Common myeloid progenitor, CD34-positive (primary cell): ENCODE data around the gene TRMT61A.

Experiments used
- CTCF ChIA-PET: fragments of 350-600 bp; sonication (Branson Sonifier 250); formaldehyde crosslinking; loops from one replicate; lab custom pipeline; 2021; ENCODE audit warnings: antibody characterized with exemption; lab: Charles Lee
- POLR2A ChIA-PET: fragments of 350-600 bp; sonication (Branson Sonifier 250); formaldehyde crosslinking; loops from one replicate; lab custom pipeline; 2021; ENCODE audit warnings: antibody characterized with exemption; lab: Charles Lee
- DNase-seq, 3 donors: peaks; one replicate each; pipeline versions ENCODE4 v3.0.0 to v3.0.0-alpha.2; 2013
- H3K27ac ChIP-seq, 2 experiments: 1 replicate in 1 of 2; 2 replicates in 1 of 2; pipeline ENCODE4 v1.7.0; 2013; ENCODE audit warnings: inconsistent platforms in 2 of 2, low read length in 2 of 2, mild to moderate bottlenecking in 2 of 2, low read depth in 1 of 2, moderate library complexity in 1 of 2; ENCODE audit not compliant: severe bottlenecking in 2 of 2, insufficient read depth in 1 of 2, poor library complexity in 1 of 2
- H3K27me3 ChIP-seq, 5 experiments: replicated peaks in 2 of 5; 1 replicate in 3 of 5; 2 replicates in 2 of 5; pipeline versions ENCODE4 v1.6.1 to v1.7.0; 2013; ENCODE audit warnings: low read length in 4 of 5, mild to moderate bottlenecking in 2 of 5, moderate library complexity in 2 of 5, inconsistent platforms in 1 of 5; ENCODE audit not compliant: insufficient read depth in 5 of 5, control insufficient read depth in 4 of 5
- H3K36me3 ChIP-seq, 4 experiments: 1 replicate in 2 of 4; 2 replicates in 2 of 4; pipeline versions ENCODE4 v1.6.1 to v1.7.0; 2013; ENCODE audit warnings: low read length in 3 of 4, control low read depth in 1 of 4, mild to moderate bottlenecking in 1 of 4; ENCODE audit not compliant: control insufficient read depth in 4 of 4, insufficient read depth in 4 of 4
- H3K4me1 ChIP-seq, 4 experiments: 1 replicate in 3 of 4; 2 replicates in 1 of 4; pipeline versions ENCODE4 v1.6.1 to v1.7.1; 2013; ENCODE audit warnings: low read length in 3 of 4, mild to moderate bottlenecking in 3 of 4, control low read depth in 1 of 4, inconsistent platforms in 1 of 4, moderate library complexity in 1 of 4; ENCODE audit not compliant: control insufficient read depth in 4 of 4, insufficient read depth in 4 of 4; ENCODE audit errors: control extremely low read depth in 1 of 4
- H3K4me3 ChIP-seq, 7 experiments: 1 replicate in 4 of 7; 2 replicates in 3 of 7; pipeline versions ENCODE4 v1.5.1 to v1.7.0; 2013; ENCODE audit warnings: mild to moderate bottlenecking in 7 of 7, low read length in 6 of 7, moderate library complexity in 6 of 7, inconsistent platforms in 2 of 7, low read depth in 2 of 7, control low read depth in 1 of 7; ENCODE audit not compliant: insufficient read depth in 4 of 7, control insufficient read depth in 1 of 7; ENCODE audit errors: extremely low read depth in 1 of 7
- H3K9me3 ChIP-seq, 5 experiments: 1 replicate in 4 of 5; 2 replicates in 1 of 5; pipeline versions ENCODE4 v1.6.1 to v1.7.1; 2013; ENCODE audit warnings: low read length in 4 of 5, mild to moderate bottlenecking in 2 of 5, inconsistent platforms in 1 of 5, low read depth in 1 of 5, moderate library complexity in 1 of 5; ENCODE audit not compliant: control insufficient read depth in 4 of 5, insufficient read depth in 2 of 5; ENCODE audit errors: control extremely low read depth in 1 of 5
- WGBS: methylation state at CpG from one replicate; pipeline ENCODE4 v1.1.5; 2013; ENCODE audit not compliant: insufficient coverage; 5-methylcytosine and 5-hydroxymethylcytosine counted together

TRMT61A gene

GRCh38 chr14:103518422-103519042 lies 10.5 kb upstream of the TRMT61A start:
- no peaks in the 10 kb centered on the region for H3K9me3 ChIP-seq
- H3K27me3 ChIP-seq, result peaks cover 0 to 22% (median 3%) of the 10 kb centered on the region in 5 experiments
- H3K27ac ChIP-seq, result no peak overlapping the region
- CTCF ChIA-PET, result interaction anchor here (1.1 to 11.1 kb wide), 11 partner anchors 10 to 43 kb away, joined by 3 to 147 read pairs (median 6); partner anchors contain the start of gene TRMT61A
- H3K4me1 ChIP-seq, result peaks cover 0 to 50% (median 50%) of the 10 kb centered on the region in 4 experiments
- no peaks in the 10 kb centered on the region for H3K36me3 ChIP-seq
- POLR2A ChIA-PET, result no interaction called here
- DNase-seq, result peak in 2 of 3 donors; percentile 51 to 55
- H3K4me3 ChIP-seq, result peak overlapping the region in 2 of 7 experiments; percentile 24 to 50
- WGBS, result 24% methylated on average over 5 of the region's 9 CpGs

GRCh38 chr14:103519043-103519836 lies 9.8 kb upstream of the TRMT61A start:
- POLR2A ChIA-PET, result no interaction called here
- Histone ChIP-seq H3K4me1 (peaks cover 0 to 52% (median 50%) of the 10 kb centered on the region in 4 experiments), H3K27ac (no peak overlapping the region), H3K4me3 (peak overlapping the region in 2 of 7 experiments; percentile 24 to 50), H3K27me3 (peaks cover 0 to 29% (median 6%) of the 10 kb centered on the region in 5 experiments), H3K9me3 (peaks cover 0 to 4% (median 0%) of the 10 kb centered on the region in 5 experiments), H3K36me3 (no peaks in the 10 kb centered on the region)
- CTCF ChIA-PET, result interaction anchor here (0.9 to 11.1 kb wide), 12 partner anchors 10 to 42 kb away, joined by 3 to 147 read pairs (median 6); partner anchors contain the start of gene TRMT61A
- 61% methylated on average over 6 of the region's 13 CpGs for WGBS
- peak in 2 of 3 donors; percentile 45 to 58 for DNase-seq

- Histone ChIP-seq H3K9me3 (peaks cover 0 to 4% (median 0%) of the 10 kb centered on the region in 5 experiments), H3K4me1 (peaks cover 0 to 57% (median 52%) of the 10 kb centered on the region in 4 experiments), H3K27ac (no peak overlapping the region), H3K36me3 (no peaks in the 10 kb centered on the region), H3K4me3 (peak overlapping the region in 1 of 7 experiments; percentile 73), H3K27me3 (peaks cover 0 to 30% (median 6%) of the 10 kb centered on the region in 5 experiments)
- ChIA-PET POLR2A (no interaction called here), CTCF (interaction anchor here (0.9 to 11.1 kb wide), 5 partner anchors 10 to 26 kb away, joined by 3 to 147 read pairs (median 46); partner anchors contain the start of gene TRMT61A)
- WGBS, result 85% methylated on average over 14 of the region's 22 CpGs
- no peak for DNase-seq
Measured at GRCh38 chr14:103519837-103520212, 9.2 kb upstream of the TRMT61A start.

- POLR2A ChIA-PET, result interaction anchor here (2.1 kb wide), 1 partner anchor 42 kb away, joined by 7 read pairs; no protein-coding TSS in a partner anchor
- Histone ChIP-seq H3K4me3 (peak overlapping the region in 3 of 7 experiments; percentile 66 to 74 (median 73)), H3K27me3 (peaks cover 0 to 30% (median 6%) of the 10 kb centered on the region in 5 experiments), H3K4me1 (peaks cover 0 to 57% (median 52%) of the 10 kb centered on the region in 4 experiments), H3K36me3 (no peaks in the 10 kb centered on the region), H3K9me3 (peaks cover 0 to 4% (median 0%) of the 10 kb centered on the region in 5 experiments), H3K27ac (no peak overlapping the region)
- no peak for DNase-seq
- WGBS, result 70% methylated on average over 10 of the region's 10 CpGs
- CTCF ChIA-PET, result interaction anchor here (0.9 to 11.1 kb wide), 7 partner anchors 9 to 193 kb away, joined by 3 to 147 read pairs (median 5); partner anchors contain the start of gene TRMT61A
Measured at GRCh38 chr14:103520269-103520656, 8.7 kb upstream of the TRMT61A start.

GRCh38 chr14:103520657-103521437 lies 8.1 kb upstream of the TRMT61A start:
- ChIA-PET POLR2A (interaction anchor here (1.7 to 2.1 kb wide), 2 partner anchors 9 to 41 kb away, joined by 4 to 7 read pairs; no protein-coding TSS in a partner anchor), CTCF (interaction anchor here (0.6 to 11.1 kb wide), 9 partner anchors 9 to 193 kb away, joined by 3 to 147 read pairs (median 4); partner anchors contain the start of gene TRMT61A)
- WGBS, result 2% methylated on average over 45 of the region's 66 CpGs
- Histone ChIP-seq H3K36me3 (no peaks in the 10 kb centered on the region), H3K4me3 (peak overlapping the region; percentile 38 to 74 (median 64)), H3K27ac (no peak overlapping the region), H3K27me3 (peaks cover 0 to 30% (median 6%) of the 10 kb centered on the region in 5 experiments), H3K9me3 (peaks cover 0 to 4% (median 0%) of the 10 kb centered on the region in 5 experiments), H3K4me1 (peaks cover 0 to 57% (median 52%) of the 10 kb centered on the region in 4 experiments)
- DNase-seq, result peak; percentile 91 to 94 (median 92)

- H3K27ac ChIP-seq, result no peak overlapping the region
- peak in 1 of 3 donors; percentile 41 for DNase-seq
- H3K9me3 ChIP-seq, result peaks cover 0 to 4% (median 0%) of the 10 kb centered on the region in 5 experiments
- POLR2A ChIA-PET, result interaction anchor here (1.7 to 2.1 kb wide), 2 partner anchors 8 to 40 kb away, joined by 4 to 7 read pairs; no protein-coding TSS in a partner anchor
- H3K27me3 ChIP-seq, result peaks cover 0 to 30% (median 6%) of the 10 kb centered on the region in 5 experiments
- H3K4me1 ChIP-seq, result peaks cover 0 to 62% (median 54%) of the 10 kb centered on the region in 4 experiments
- under 1% methylated on average over 64 of the region's 77 CpGs for WGBS
- no peaks in the 10 kb centered on the region for H3K36me3 ChIP-seq
- CTCF ChIA-PET, result interaction anchor here (0.6 to 11.1 kb wide), 7 partner anchors 8 to 158 kb away, joined by 3 to 147 read pairs (median 5); partner anchors contain the start of gene TRMT61A
- peak overlapping the region; percentile 43 to 74 (median 64) for H3K4me3 ChIP-seq
Measured at GRCh38 chr14:103521438-103521950, 7.5 kb upstream of the TRMT61A start.
